Fibroblast of the conjunctiva (primary cell): ENCODE results near the gene COL4A2.

Experiments
- DNase-seq: peaks from one replicate; pipeline ENCODE4 v3.0.0-alpha.2; 2010; ENCODE audit warnings: low read depth

COL4A2 gene

DNA sequence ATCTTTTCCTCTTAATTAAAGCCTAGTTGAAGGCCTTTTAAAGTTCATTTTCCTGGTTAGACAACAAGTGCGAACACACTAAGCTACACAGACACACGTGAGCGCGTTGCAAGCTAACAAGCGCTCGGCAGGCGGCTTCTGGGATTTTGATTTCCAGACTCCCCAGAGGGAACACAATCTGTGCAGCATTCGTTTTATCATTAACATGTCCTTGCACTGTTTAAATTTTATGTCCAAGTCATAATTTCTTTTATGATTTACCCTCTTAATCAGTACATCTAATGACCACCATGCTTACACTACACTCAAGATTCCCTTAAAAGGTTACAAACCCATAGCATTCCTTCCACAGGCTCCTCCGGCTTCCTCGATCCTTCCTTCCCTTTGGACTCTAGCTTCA is 16.9 kb upstream of the COL4A2 start:
- no peak for DNase-seq

DNA sequence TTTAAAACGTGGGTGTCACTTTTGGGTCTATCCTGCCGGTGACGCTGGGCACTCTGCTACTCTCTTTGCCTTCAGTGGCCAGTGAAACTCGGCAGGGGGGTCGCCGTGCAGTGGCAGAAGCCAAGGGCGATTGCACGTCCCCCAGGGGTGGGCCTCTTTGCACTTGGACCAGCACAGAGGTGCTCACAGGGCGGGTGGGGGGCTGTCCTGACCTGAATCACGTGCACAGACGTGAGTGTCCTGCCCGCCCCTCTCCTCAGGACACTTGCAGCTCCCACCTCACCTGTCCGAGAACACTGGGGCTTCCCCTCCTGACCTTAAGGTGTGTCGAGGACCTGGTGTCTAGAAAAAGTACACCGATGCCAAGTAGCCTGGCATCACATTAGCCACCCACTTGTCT is 16.3 kb upstream of the COL4A2 start:
- no peak for DNase-seq

DNA sequence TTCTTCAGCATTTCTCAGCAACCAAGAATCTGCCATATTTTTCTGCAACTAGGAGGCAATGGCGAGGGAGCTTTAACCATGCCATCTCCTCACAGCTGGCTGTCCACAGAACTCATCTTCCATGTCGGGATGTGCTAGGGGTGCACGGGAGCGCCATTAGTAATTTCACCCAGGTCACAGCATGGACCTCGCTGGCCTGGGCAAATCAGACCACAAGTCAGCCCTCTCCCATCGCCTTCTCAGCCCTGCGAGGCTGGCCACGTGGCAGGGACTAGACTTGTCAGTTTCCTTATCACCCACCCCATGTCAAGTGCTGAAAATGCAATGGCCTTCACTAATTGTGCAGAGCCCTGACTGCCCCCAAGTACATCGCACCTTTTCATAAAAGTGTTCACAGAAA is 15.8 kb upstream of the COL4A2 start:
- DNase-seq: no peak

DNA sequence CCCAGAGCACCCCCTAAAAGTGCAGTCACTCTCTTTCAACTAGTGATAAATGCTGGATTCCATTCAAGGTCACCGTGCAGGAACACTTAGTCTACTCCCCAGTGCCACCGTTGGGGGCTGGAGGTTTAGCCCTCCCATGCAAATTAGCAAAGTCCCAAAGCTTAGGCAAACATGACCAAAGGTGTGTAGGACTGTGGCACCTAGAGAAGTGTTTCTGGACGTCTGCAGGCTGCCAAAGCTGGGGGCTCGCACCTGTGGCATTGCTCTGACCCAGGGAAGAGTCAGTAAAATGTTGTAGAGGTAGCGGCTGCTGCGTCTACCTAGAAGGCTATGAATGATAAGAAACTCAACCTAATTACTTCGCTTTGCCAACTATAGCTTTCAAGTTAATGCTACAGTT is 14.0 kb upstream of the COL4A2 start:
- DNase-seq: no peak

DNA sequence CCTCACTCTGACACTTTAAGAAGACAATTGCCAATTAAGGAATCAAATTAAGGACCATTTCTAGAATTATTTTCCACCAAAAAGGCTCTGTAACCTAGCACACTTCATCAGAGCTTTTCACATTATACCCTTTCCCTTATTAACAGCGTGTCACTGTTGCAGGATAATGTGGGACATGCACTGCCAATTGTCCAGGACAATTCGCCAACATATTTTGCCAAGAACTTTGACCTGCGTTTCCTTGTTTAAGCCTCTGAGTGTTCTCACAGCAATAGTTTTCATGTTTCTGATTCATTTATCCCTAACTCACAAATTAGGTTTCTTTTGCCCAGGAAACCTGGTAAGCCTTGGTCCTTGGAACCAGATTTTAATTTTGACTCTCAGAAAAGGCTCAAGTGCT is 13.4 kb upstream of the COL4A2 start:
- no peak for DNase-seq

DNA sequence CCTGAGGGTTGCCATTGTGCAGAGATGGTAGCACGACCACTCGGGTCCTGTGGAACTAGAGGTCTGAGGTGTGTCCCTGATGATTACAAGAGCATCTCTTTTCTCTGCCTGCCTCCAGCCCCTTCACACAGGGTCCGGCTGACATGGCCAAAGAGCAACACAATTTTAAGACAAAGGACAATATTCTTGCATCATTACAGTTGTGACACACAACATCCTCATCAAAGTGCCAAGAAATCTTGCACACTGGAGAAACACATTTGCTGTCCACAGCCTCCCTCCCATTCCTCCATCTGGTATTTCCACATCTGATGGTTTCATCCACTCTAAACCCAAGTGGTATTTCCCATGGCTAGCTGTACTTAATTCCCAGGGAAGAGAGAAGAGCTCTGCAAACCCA is 12.9 kb upstream of the COL4A2 start:
- DNase-seq: no peak

DNA sequence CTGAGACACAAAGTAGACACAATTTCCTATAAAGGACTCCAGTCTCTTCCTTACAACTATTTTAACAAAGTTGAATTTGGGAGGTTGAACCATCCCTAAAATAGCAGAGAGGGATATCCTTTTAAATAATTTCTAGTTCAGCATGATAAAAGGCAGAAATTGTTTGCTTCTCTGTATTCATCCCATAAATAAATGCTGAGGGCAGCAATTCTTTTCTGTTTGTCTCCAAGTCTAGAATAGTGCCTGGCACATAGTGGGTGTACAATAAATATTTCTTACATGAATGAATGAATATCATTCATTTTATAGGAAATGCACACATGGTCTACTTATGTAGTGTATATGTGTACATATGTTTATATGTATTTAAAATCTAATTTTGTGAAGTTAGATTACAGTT is 12.5 kb upstream of the COL4A2 start:
- DNase-seq: no peak

DNA sequence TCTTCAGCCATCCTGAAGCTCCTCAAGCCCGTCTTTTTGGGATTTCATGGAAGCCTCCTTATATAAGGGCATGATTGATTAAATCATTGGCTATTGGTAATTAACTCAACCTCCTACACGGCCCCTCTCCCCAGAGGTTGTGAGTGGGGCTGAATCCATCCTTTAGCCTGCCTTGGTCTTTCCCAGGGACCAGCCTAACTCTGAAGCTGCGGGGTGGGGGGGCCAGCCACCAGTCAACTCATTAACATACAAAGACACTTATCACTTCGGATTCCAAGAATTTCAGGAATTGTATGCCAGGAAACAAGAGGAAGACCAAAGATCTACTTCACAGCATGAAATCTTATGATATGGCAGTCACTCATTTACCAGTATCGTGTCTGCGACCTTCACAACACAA is 10.1 kb upstream of the COL4A2 start:
- no peak for DNase-seq

DNA sequence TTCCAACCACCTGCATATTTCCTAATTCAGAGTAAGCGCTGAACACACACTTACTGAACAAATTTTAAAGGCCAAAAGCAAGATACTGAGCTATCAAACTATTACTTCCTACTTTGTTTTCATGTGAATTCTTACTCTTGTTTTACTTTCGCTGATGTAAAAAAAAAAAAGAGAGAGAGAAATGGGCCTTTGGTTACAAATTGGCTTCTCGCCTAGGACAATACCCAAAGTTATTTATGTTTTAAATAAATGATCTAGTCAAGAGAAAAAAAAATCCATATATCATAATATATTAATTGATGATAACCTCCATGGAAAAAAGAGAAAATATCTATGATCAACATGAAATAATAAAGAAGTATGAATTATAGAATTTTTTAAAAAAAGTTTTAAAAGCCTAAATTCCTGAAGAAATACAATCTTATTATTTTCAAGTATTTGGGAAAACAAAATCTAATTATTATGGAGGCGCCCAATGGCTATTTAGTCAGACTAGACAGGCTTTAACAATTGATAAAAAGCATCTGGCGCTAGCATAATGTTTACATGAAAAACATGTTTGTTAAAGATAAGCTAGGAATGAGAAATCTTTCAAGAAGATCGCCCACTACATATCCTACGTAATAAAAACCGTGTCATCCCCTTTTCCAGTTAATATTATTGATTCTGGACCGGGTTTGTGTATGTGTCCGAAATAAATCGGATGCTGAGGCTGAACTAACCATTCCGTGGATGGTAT is 9.1 kb upstream of the COL4A2 start:
- no peak for DNase-seq

DNA sequence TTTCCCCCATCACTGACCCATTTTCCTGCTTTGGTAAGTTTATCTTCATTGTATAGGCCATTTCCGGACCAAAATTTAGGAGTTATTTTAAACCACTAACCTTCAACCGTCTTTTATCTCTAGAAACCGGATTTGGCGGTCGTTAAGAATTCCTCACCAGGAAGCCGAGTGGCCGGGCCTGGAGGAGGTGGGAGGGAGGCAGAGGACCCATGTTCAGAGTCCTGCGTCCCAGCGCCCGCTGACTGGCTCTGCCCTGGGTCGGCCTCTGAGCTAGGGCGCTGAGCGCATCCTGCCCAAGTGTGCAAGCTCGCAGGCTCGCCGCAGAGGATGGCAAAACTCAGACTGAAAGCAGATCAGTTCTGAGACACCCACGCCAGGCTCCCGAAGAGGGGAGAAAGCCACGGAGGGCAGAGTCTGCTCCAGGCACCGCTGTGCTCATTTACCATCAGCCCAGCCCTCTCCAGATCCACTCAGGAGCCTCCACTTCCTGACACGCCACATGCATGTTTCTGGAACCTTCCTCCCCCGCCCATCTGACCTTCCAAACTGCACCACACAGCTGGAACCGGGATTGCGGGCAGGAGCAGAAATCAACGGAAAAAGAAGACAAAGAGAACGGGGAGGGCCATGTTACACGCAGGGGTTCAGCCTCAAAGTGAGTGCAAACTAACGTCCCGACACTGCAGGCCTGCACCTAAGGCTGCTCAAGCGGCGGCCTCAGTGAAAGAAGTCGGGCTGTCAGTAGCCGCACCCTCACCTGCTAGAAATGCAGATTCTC is 8.4 kb upstream of the COL4A2 start:
- DNase-seq: no peak

DNA sequence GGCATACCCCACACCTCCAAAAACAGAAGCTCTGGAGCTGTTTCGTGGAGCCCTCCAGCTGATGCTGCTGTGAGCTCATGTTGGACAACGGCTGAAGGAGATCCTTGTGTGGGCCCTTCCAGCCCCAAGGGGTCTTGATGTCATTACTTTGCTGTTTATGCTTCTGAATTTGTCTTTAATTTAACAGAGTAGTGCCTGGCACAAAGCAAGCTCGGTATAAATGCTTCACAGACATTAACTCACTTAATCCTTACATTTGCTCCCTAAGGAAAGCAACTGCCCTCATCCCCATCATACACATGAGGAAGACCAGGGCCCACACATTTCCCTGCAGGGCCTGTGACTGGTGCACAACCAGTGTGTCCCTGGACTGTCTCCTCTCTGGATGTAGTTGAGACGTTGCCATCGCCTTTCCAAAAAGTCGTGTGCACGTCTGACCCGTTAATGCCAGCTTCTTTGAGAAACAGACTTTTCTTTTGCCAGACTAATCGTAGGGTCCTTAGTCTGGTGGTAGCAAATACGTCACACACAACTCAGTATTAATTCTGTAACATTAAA is 7.7 kb upstream of the COL4A2 start:
- DNase-seq: no peak

DNA sequence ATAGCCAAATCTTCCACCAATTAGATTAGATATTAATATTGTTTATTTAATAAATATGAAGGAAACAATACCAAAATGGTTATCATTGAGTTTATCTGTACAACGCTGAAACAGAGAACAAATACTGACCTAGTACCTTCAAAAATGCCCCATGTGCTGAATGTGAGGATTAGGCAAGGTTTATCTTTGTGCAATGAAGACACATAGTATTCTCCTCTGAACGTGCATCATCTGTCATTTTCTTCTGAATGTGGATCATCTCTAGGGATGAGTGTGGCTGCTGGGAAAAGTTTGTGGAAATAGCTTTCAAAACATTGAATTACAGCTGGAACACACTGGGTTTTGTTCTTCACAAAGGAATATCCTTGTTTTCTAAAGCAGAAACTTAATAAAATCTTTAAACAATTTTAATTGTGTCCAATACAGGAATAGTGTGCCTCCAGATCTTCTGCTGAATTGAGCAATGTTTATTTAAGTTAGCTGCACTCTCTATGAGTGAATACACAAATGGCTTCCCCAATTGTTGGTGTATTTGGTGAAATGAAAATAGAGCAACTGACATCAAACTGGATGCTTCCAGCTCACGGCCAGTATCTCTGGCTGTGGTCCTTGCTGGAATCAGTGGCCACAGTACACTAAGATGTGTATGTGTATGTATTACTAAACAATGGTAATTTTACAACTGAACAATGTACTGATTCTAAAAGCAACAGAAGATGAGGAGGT is 6.8 kb upstream of the COL4A2 start:
- no peak for DNase-seq

DNA sequence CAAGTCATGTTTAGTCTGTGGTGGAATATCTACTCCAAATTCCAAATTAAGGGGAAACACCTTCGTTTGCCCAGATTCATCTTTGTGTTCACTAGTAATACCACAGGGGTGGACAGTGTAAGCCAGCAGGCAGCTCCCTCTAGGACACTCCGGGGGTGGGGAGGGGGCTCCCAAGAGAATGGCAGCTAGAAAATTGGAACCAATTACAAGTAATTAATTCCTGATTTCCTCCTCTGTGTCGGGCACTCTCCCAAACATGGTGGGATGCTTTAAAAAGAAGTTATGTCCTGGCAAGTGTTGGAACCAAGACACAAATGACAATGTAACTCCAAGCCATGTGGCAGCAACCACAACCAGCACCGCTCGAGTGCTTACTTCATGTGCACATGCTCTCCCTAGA is 6.0 kb upstream of the COL4A2 start:
- DNase-seq: no peak

DNA sequence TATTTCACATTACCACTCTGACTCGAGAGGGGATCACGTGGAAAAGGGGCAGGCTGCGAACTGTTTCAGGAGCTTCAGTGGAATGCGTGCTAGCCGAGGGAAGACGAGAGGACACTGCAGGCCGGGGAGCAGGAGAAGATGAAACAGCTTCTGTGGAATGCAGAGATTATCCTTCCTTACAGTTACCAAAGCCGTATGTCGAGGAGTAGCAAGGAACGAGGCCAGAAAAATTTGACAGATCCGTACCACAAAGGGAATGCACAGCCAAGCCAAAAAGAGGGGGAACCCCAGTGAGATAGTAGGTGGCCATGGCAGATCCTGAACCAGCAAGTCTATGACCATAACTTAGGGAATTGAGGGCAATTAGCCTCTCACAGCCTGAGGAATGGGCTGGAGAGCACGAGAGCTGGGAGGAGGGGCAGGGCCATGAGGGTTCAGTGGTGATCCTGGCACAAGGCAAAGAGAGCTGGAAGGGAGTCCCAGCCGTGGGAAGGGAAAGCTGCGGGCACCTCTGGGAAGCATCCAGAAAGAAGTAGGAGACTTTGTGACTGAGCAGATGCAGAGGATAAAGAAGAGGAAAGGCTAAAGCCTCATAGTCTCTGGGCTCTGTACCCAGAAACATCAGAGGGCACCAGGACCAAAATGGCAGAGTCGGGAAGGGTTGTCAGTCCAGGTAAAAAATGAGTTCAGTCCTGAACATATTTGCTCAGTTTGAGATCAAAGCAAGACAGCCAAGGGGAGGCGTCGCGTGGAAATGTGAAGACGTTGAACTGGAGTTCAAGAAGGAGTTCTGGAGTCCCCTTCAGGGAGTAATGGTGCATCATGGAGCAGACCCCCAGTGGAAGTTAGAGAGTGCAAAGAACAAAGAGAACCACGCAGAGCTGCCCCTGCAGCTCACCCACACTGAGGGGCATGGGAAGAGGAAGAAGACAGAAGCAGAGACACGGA is 5.2 kb upstream of the COL4A2 start:
- DNase-seq: no peak

DNA sequence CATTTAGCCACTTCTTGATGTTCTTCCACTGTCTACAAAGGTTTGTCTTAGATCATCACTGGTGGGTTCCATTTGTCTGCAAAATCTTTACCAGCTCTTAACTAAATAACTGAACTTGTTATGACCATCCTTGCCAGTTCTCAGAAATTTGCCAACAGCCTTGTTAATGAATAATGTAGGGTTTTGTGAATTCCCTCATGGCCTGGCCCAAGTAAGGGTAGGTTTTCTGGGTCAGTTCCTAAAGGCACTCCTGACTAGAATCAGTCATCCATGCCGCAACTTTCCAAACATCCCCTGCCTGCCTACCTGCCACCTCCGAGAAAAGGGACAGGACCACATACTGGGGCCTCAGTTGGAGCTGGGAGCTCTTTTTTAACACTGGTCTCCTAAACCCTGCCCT is 4.1 kb upstream of the COL4A2 start:
- DNase-seq: no peak

DNA sequence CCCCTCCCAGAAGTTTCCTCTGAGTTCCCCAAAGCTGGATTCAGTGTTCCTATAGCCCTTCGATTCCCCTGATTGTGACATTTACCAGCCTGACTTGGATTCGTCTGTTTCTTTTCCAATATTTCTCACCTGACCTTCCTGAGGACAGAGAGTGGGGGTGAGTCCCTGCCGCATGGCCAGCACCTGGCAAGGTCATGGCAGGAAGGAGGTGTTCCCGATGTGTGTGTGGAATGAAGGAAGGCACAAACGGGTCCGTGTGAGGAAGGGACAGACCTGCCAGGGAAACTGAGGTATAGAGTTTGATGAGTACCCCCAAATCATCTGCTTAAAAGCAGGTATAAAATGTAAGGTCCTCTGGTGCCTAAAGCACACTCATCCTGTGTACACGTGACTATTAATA is 3.4 kb upstream of the COL4A2 start:
- no peak for DNase-seq

DNA sequence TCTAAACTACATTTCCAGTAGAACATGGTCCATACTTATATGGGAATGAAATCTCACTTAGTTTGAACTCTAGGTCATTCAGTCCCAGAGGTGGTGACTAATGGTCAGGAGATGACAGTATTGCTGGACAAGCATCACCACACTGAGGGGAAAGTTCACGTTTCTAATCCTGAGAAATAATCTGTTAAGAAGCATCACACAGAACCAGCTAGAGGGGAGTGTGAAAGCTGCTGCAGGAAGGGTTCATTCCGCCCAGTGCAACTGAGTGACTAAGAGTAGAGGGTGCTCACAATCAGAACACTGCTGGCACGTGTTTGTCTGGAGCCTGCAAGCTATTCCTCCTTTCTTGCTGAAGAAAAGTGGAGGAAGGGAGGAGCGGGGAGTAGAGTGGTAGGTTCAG is 2.8 kb upstream of the COL4A2 start:
- DNase-seq: no peak

DNA sequence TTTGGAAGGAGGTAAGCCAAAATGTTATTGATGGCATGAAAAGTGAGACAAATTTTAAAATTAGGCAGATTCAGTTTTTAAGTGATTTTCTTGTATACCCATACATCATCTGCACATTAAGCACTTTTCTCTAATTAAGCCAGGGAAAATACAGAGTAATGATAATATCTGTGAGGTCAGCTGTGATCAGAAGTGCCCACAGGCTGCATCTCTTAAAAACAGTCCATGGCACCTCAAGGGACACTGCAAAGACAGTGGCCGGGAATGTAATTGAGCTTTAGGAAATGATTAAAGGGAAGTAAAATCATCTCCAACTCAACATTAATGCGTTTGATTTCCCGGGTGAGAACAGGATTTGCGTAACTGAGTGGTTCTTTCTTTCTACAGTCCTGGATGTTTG is 2.1 kb upstream of the COL4A2 start:
- DNase-seq: no peak

DNA sequence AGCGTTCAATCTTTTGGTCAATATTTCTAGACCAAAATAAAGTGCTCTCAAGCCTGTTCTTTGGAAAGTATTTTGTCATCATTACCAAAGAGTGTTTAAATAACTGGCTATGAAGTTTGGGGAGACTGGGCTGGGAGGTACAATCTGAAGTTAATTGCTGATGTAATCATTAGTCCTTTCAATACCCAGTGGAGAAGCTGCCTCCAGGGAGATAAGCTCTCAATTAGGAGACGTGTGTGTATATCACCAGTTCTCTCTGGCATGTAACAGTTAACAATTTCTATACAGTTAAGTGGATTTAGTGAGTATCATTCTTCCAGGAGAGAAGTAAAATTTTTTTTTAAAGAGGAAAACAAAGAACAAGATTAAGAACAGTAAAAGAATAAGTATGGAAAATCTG is 1.5 kb upstream of the COL4A2 start:
- DNase-seq: no peak

DNA sequence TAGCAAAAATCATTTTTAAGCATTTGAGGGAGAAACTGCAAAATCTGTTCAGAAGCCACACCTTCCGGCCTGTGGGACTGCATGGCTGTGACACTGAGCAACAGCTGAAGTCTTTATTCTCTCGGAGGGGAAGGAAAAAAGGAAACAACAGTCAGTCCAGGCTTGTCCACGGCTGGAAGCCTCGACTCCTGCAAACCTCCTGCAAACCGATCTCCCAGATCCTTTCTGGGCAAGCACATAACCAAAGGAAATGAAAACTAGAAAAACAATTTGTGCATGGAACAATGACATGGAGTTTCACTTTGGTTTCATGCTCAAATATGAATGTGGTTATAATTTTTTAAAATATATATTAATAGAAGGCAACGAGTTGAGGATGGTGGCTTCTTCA is 1.1 kb upstream of the COL4A2 start:
- no peak for DNase-seq

DNA sequence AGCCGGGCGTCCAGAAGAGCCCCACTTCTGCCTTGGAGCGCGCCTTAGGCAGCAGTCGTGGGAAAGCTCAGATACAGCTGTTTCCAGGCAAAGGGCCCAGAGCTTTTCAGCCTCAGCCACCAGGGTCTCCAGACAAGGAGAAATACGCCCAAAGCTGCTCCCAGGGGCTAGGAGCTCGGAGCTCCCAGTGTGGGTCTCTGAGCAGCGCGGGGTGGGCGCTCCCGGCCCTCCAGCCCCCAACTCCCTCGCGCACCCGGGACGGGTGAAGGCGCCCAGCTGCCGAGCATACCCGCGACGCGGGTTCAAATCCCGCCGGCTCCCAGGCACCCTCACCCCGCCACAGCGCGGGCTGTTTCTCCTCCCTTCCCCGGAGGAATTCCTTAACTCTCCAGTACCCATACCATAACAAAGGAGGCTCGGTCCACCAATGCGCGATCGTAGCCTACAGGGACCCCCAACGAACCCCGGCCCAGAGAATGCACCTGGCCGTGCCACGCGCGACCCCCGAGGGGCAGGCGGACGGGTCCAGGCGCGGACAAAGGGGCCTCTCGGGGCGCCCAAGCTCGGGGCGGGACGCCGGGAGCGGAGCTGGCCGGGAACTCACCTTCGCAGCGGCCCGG is 634 bp upstream of the COL4A2 start:
- DNase-seq: no peak
